ENCODE data around the gene DCTD. TPM values are rescaled to one million over a fixed set of nuclear protein-coding genes. Genes with fewer than 3 reads are reported as not detected.

DCTD gene
- total and polyA plus RNA-seq, 2 of the 13 experiments (the other 11 are each of a cell fraction or from before 2014, with no cell fraction given): 85.1 to 95.3 TPM

GRCh38 chr4:182897601-182898478 is 19.3 kb downstream of the DCTD start (continued):
- TF ChIP-seq, protein P1, sequence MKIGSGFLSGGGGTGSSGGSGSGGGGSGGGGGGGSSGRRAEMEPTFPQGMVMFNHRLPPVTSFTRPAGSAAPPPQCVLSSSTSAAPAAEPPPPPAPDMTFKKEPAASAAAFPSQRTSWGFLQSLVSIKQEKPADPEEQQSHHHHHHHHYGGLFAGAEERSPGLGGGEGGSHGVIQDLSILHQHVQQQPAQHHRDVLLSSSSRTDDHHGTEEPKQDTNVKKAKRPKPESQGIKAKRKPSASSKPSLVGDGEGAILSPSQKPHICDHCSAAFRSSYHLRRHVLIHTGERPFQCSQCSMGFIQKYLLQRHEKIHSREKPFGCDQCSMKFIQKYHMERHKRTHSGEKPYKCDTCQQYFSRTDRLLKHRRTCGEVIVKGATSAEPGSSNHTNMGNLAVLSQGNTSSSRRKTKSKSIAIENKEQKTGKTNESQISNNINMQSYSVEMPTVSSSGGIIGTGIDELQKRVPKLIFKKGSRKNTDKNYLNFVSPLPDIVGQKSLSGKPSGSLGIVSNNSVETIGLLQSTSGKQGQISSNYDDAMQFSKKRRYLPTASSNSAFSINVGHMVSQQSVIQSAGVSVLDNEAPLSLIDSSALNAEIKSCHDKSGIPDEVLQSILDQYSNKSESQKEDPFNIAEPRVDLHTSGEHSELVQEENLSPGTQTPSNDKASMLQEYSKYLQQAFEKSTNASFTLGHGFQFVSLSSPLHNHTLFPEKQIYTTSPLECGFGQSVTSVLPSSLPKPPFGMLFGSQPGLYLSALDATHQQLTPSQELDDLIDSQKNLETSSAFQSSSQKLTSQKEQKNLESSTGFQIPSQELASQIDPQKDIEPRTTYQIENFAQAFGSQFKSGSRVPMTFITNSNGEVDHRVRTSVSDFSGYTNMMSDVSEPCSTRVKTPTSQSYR (CRISPR knock-in tag; IDR thresholded peaks at IDR 0.05; ENCODE audit: borderline replicate concordance): peak; percentile 72; the same call in 1 of the 2 replicates
- peak; percentile 87 for TF ChIP-seq KLF11 (CRISPR knock-in tag; IDR thresholded peaks at IDR 0.05)
- TF ChIP-seq ESRRA (CRISPR knock-in tag; IDR thresholded peaks at IDR 0.05; ENCODE audit: low read depth): peak; percentile 99
- TF ChIP-seq ZNF230 (CRISPR knock-in tag; IDR thresholded peaks at IDR 0.05): peak; percentile 84; the same call in 1 of the 2 replicates
- peak; percentile 69; the same call in 1 of the 2 replicates for TF ChIP-seq GMEB1 (CRISPR knock-in tag; IDR thresholded peaks at IDR 0.05; ENCODE audit: borderline replicate concordance)
- no peak for TF ChIP-seq TP53 (CRISPR knock-in tag; conservative IDR thresholded peaks at IDR 0.05)
- TF ChIP-seq ZNF567 (CRISPR knock-in tag; IDR thresholded peaks at IDR 0.05; ENCODE audit: borderline replicate concordance): no peak
- TF ChIP-seq ZSCAN20 (CRISPR knock-in tag; IDR thresholded peaks at IDR 0.05; ENCODE audit: borderline replicate concordance): peak; percentile 99
- TF ChIP-seq CBX2 (IDR thresholded peaks at IDR 0.05; ENCODE audit: low read depth, low read length): no peak
- 0 out of 2 replicates have a peak, but pooled peaks have one; percentile 90 for TF ChIP-seq CBX2 (CRISPR knock-in tag; IDR thresholded peaks at IDR 0.05; ENCODE audit: low read depth)
- TF ChIP-seq ZNF850 (CRISPR knock-in tag; conservative IDR thresholded peaks at IDR 0.05): no peak
- peak; percentile 86; the same call in 1 of the 2 replicates for TF ChIP-seq ZNF558 (CRISPR knock-in tag; IDR thresholded peaks at IDR 0.05; ENCODE audit: borderline replicate concordance)
- TF ChIP-seq ZNF12 (CRISPR knock-in tag; IDR thresholded peaks at IDR 0.05): peak; percentile 53; the same call in 1 of the 2 replicates
- TF ChIP-seq, protein P2, sequence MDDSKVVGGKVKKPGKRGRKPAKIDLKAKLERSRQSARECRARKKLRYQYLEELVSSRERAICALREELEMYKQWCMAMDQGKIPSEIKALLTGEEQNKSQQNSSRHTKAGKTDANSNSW (CRISPR knock-in tag; IDR thresholded peaks at IDR 0.05; ENCODE audit: borderline replicate concordance): no peak; the same call in 1 of the 2 replicates
- TF ChIP-seq ZNF564 (CRISPR knock-in tag; IDR thresholded peaks at IDR 0.05): 0 out of 2 replicates have a peak, but pooled peaks have one; percentile 27
- no peak for TF ChIP-seq ZNF557 (CRISPR knock-in tag; IDR thresholded peaks at IDR 0.05)
- TF ChIP-seq, protein P3, sequence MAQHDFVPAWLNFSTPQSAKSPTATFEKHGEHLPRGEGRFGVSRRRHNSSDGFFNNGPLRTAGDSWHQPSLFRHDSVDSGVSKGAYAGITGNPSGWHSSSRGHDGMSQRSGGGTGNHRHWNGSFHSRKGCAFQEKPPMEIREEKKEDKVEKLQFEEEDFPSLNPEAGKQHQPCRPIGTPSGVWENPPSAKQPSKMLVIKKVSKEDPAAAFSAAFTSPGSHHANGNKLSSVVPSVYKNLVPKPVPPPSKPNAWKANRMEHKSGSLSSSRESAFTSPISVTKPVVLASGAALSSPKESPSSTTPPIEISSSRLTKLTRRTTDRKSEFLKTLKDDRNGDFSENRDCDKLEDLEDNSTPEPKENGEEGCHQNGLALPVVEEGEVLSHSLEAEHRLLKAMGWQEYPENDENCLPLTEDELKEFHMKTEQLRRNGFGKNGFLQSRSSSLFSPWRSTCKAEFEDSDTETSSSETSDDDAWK (CRISPR knock-in tag; IDR thresholded peaks at IDR 0.05): no peak
- TF ChIP-seq, protein P4, sequence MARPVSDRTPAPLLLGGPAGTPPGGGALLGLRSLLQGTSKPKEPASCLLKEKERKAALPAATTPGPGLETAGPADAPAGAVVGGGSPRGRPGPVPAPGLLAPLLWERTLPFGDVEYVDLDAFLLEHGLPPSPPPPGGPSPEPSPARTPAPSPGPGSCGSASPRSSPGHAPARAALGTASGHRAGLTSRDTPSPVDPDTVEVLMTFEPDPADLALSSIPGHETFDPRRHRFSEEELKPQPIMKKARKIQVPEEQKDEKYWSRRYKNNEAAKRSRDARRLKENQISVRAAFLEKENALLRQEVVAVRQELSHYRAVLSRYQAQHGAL (CRISPR knock-in tag; IDR thresholded peaks at IDR 0.05; ENCODE audit: not compliant biosample characterization): no peak
- no peak for TF ChIP-seq SATB2 (CRISPR knock-in tag; IDR thresholded peaks at IDR 0.05)

Data from HepG2 (cell line).